CD4-positive, alpha-beta T cell treated with Interleukin-2 at 100 ng/mL for 4 hours (primary cell): ENCODE results near the gene CD46.
"Not testable (repeated sequence)": the region's sequence is repeated elsewhere in the genome, so short reads cannot be mapped to it uniquely, and the experiment has no call there.

ENCODE experiments used
- DNase-seq: peaks from one replicate; pipeline ENCODE4 v3.0.0-alpha.2; 2020; ENCODE audit warnings: low spot score

CD46 gene

GRCh38 chr1:207751790-207752455 lies at the start of gene CD46:
TSS of gene CD46 (plus strand) at chr1:207752054. CDS start at chr1:207752213, 159 bp downstream.
- DNase-seq, result peak; percentile 93

- no peak for DNase-seq
These were observed 49.5 kb upstream of the CD46 start for GRCh38 chr1:207702317-207702716.

- no peak for DNase-seq
These were observed 48.1 kb upstream of the CD46 start for GRCh38 chr1:207703712-207704111.

- DNase-seq, result not testable (repeated sequence)
These were observed 43.9 kb upstream of the CD46 start for GRCh38 chr1:207708004-207708403.

- no peak for DNase-seq
These were observed 40.6 kb upstream of the CD46 start for GRCh38 chr1:207711285-207711684.

GRCh38 chr1:207712701-207713100 lies 39.2 kb upstream of the CD46 start:
- DNase-seq, result not testable (repeated sequence)

- no peak for DNase-seq
These were observed 38.3 kb upstream of the CD46 start for GRCh38 chr1:207713529-207713928.

GRCh38 chr1:207719234-207719633 lies 32.6 kb upstream of the CD46 start:
- no peak for DNase-seq

- DNase-seq, result not testable (repeated sequence)
These were observed 23.5 kb upstream of the CD46 start for GRCh38 chr1:207728200-207728858.

GRCh38 chr1:207737503-207738157 lies 14.2 kb upstream of the CD46 start:
- DNase-seq, result not testable (repeated sequence)

- DNase-seq, result not testable (repeated sequence)
These were observed 13.6 kb upstream of the CD46 start for GRCh38 chr1:207738158-207738659.

- DNase-seq, result no peak
These were observed 11.6 kb upstream of the CD46 start for GRCh38 chr1:207740207-207740606.

GRCh38 chr1:207742850-207743555 lies 8.9 kb upstream of the CD46 start:
- DNase-seq, result no peak

GRCh38 chr1:207744000-207744534 lies 7.8 kb upstream of the CD46 start:
- no peak for DNase-seq

- DNase-seq, result no peak
These were observed 6.6 kb upstream of the CD46 start for GRCh38 chr1:207745285-207745684.

- DNase-seq, result no peak
These were observed 5.8 kb upstream of the CD46 start for GRCh38 chr1:207745839-207746767.

GRCh38 chr1:207747627-207748492 lies 4.0 kb upstream of the CD46 start:
- no peak for DNase-seq

- DNase-seq, result peak; percentile 8
These were observed 2.9 kb upstream of the CD46 start for GRCh38 chr1:207748737-207749528.
